Body of pancreas (tissue), 4 donors: ENCODE results near the gene LTBP1.

ENCODE experiments used
- POLR2A ChIP-seq, 3 donors: fragments of 450-650 bp; IDR thresholded peaks; one replicate each; pipeline ENCODE4 v1.6.1; 2016; ENCODE audit warnings: antibody characterized with exemption in 3 of 3, mild to moderate bottlenecking in 2 of 3
- TF ChIP-seq, protein P1 (sequence below), 7 experiments: fragments of 450-650 bp in 4 of 7; fragments of 200-600 bp in 3 of 7; sonication (generic) in 3 of 7; IDR thresholded peaks; one replicate each; pipeline ENCODE4 v1.5.1; 2016 to 2019; ENCODE audit warnings: antibody characterized with exemption in 7 of 7

DNA sequence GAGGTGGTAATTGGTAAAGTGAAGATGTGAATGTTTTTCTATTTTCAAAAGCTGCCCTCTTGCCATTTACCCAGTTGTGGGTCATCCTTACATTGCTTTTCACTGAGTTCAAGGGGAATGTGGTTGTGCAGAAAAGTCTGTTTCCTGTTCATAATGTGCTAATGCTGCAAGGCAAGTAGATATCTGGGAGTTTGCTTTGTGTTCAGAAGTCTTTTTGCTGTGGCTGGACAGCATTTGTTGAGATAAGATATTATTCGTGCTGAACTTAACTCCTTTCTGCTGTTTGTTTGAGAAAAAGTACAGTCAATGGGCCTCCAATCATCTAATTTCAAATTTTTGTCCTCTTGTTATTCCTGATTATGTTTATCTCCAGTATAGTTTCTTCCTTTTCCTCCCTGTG is 263.2 kb downstream of the LTBP1 start:
- TF ChIP-seq, protein P1, sequence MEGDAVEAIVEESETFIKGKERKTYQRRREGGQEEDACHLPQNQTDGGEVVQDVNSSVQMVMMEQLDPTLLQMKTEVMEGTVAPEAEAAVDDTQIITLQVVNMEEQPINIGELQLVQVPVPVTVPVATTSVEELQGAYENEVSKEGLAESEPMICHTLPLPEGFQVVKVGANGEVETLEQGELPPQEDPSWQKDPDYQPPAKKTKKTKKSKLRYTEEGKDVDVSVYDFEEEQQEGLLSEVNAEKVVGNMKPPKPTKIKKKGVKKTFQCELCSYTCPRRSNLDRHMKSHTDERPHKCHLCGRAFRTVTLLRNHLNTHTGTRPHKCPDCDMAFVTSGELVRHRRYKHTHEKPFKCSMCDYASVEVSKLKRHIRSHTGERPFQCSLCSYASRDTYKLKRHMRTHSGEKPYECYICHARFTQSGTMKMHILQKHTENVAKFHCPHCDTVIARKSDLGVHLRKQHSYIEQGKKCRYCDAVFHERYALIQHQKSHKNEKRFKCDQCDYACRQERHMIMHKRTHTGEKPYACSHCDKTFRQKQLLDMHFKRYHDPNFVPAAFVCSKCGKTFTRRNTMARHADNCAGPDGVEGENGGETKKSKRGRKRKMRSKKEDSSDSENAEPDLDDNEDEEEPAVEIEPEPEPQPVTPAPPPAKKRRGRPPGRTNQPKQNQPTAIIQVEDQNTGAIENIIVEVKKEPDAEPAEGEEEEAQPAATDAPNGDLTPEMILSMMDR (IDR thresholded peaks at IDR 0.05) = no peak
- TF ChIP-seq POLR2A (IDR thresholded peaks at IDR 0.05) = no peak
